Activated naive CD4-positive, alpha-beta T cell treated with anti-CD3 and anti-CD28 coated beads, Interleukin-2, amount 50 U/mL, for 72 hours (primary cell): ENCODE results near the gene RAB3IP. TPM values are rescaled to one million over a fixed set of nuclear protein-coding genes. Genes with fewer than 3 reads are reported as not detected.
A peak's percentile ranks its signal among the peaks of the same experiment; 100 is the strongest.

Experiments
- ATAC-seq, 2 donors: fragments of 150-1000 bp; cut with Tn5 transposase; 2 replicates each; pipeline ENCODE4 v1.10.0; 2021; ENCODE audit warnings: mild to moderate bottlenecking in 2 of 2, moderate library complexity in 2 of 2
- DNase-seq, 2 donors: peaks; one replicate each; pipeline ENCODE4 v3.0.0; 2021 to 2022; ENCODE audit warnings: low spot score in 2 of 2
- H3K27ac Mint-ChIP-seq, 2 donors: one replicate each; pipeline ENCODE4 v1.8.0; 2022; ENCODE audit warnings: mild to moderate bottlenecking in 2 of 2, mixed read lengths in 2 of 2
- H3K36me3 Mint-ChIP-seq, 2 donors: one replicate each; pipeline ENCODE4 v1.8.0; 2022; ENCODE audit warnings: mixed read lengths in 2 of 2
- H3K9me3 Mint-ChIP-seq, 2 donors: one replicate each; pipeline ENCODE4 v1.8.0; 2022; ENCODE audit warnings: mixed read lengths in 2 of 2
- total RNA-seq, 2 donors: library from RNA; stranded (reverse); gene quantifications; one replicate each; pipeline ENCODE4 v1.2.3, GENCODE V29; 2022

Gene RAB3IP
- total RNA-seq, result 10 to 100 TPM; 23.1 to 44.8 TPM

- H3K27ac Mint-ChIP-seq, result peak within 1 kb of the TSS; percentile 69 to 81
- ATAC-seq (peak; percentile 87 to 91), DNase-seq (peak; percentile 91 to 93)
- no peaks in the 10 kb centered on the region for H3K9me3 Mint-ChIP-seq
- H3K36me3 Mint-ChIP-seq, result peaks cover 0 to 7% of the 10 kb centered on the region in 2 donors
Observed at GRCh38 chr12:69738351-69739286, at the start of gene RAB3IP. Gene RAB3IP (plus strand): TSS chr12:69738860. CDS start chr12:69755409, 16,549 bp downstream.

GRCh38 chr12:69689638-69690037, 49.0 kb upstream of the RAB3IP start:
- DNase-seq, result no peak
- H3K27ac Mint-ChIP-seq, result peak overlapping the region in 1 of 2 donors; percentile 34
- no peaks in the 10 kb centered on the region for H3K9me3 Mint-ChIP-seq

GRCh38 chr12:69694123-69694522, 44.5 kb upstream of the RAB3IP start:
- Mint-ChIP-seq H3K27ac (no peak overlapping the region), H3K9me3 (no peaks in the 10 kb centered on the region), H3K36me3 (no peaks in the 10 kb centered on the region)
- ATAC-seq, result no peak
- no peak for DNase-seq

More at GRCh38 chr12:69689638-69690037, 49.0 kb upstream of the RAB3IP start:
- ATAC-seq, result no peak
- no peaks in the 10 kb centered on the region for H3K36me3 Mint-ChIP-seq

DNA sequence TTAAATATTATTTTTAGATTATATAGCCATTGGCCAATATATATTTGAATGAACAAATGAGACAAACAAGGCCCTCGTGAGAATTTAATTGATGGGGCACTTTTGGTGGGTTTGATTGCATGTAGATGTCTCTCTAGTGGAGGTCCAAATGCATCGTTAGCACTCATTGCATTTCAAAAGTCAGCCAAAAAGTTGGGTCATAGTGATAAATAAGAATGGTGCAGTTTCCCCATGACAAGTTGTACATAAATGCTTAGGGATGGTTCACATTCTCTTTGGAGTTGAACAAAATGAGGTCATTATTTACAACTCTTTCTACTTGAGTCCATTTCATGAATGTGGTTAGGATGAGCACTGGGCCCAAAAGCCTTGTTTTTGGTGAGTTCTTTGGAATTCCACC, 40.6 kb upstream of the RAB3IP start:
- Mint-ChIP-seq H3K9me3 (no peaks in the 10 kb centered on the region), H3K27ac (no peak overlapping the region), H3K36me3 (no peaks in the 10 kb centered on the region)
- ATAC-seq (no peak), DNase-seq (no peak)

- ATAC-seq (no peak), DNase-seq (no peak)
- Mint-ChIP-seq H3K27ac (no peak within 1 kb of the TSS), H3K36me3 (no peaks in the 10 kb centered on the region), H3K9me3 (no peaks in the 10 kb centered on the region)
Observed at GRCh38 chr12:69698769-69699540, 39.7 kb upstream of the RAB3IP start, which contains the start of gene BEST3. Gene BEST3 (minus strand): TSS chr12:69699303. CDS start chr12:69697798, 1,505 bp downstream.

DNA sequence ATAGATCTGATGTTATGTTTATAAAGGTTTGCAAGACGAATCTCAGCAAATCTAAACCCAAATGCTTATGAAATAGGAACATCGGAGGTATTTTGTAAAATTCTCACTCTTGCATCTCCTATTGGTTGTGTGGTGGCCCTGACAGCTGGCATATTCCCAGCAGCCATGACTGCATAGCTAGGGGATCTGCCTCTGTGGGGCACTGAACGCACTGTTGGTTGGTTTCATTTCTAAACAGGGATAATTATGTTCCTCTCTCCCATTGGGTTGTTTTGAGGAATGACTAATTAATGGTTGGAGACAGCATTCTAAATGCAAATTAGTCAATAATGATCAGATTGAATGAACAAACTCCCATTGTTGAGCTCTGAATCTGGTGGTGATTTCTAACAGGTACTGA, 36.8 kb upstream of the RAB3IP start:
- DNase-seq (no peak), ATAC-seq (no peak)
- H3K36me3 Mint-ChIP-seq, result no peaks in the 10 kb centered on the region
- H3K27ac Mint-ChIP-seq, result no peak overlapping the region
- H3K9me3 Mint-ChIP-seq, result no peaks in the 10 kb centered on the region

DNA sequence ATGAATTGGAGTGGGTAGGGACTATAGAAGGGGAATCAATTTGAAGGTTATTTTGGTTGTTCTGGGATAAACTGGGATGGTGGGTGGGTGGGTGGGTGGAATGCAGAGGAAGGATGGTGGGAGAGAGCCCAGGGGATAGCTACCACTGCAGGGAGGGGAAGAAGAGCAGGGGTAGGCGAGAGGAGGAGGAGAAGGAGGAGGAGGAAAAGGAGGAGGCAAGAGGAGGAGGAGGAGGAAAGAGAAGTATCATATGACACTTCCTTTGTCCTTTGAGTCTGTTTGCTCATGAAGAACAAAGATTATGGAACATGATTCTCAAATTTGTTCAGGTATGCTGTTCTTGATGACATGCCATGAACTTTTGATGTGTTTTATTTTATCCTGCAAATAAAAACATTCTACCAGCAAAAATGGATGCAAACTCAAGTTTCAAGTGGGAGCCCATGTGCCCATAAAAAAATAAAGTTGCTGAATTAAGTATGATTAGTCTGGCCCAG, 35.5 kb upstream of the RAB3IP start:
- Mint-ChIP-seq H3K9me3 (no peaks in the 10 kb centered on the region), H3K27ac (no peak overlapping the region), H3K36me3 (no peaks in the 10 kb centered on the region)
- no peak for DNase-seq
- ATAC-seq, result no peak

- H3K27ac Mint-ChIP-seq, result peak overlapping the region in 1 of 2 donors; percentile 11
- DNase-seq (no peak), ATAC-seq (no peak)
- no peaks in the 10 kb centered on the region for H3K36me3 Mint-ChIP-seq
- no peaks in the 10 kb centered on the region for H3K9me3 Mint-ChIP-seq
Observed at GRCh38 chr12:69704357-69704756, 34.3 kb upstream of the RAB3IP start.

GRCh38 chr12:69708649-69709048, 30.0 kb upstream of the RAB3IP start:
- H3K9me3 Mint-ChIP-seq, result no peaks in the 10 kb centered on the region
- DNase-seq, result no peak
- no peaks in the 10 kb centered on the region for H3K36me3 Mint-ChIP-seq
- no peak overlapping the region for H3K27ac Mint-ChIP-seq
- ATAC-seq, result no peak

GRCh38 chr12:69712826-69713225, 25.8 kb upstream of the RAB3IP start:
- Mint-ChIP-seq H3K9me3 (no peaks in the 10 kb centered on the region), H3K27ac (no peak overlapping the region), H3K36me3 (no peaks in the 10 kb centered on the region)
- DNase-seq (no peak), ATAC-seq (no peak)

GRCh38 chr12:69714542-69714941, 24.1 kb upstream of the RAB3IP start:
- Mint-ChIP-seq H3K36me3 (no peaks in the 10 kb centered on the region), H3K9me3 (no peaks in the 10 kb centered on the region), H3K27ac (no peak overlapping the region)
- ATAC-seq (no peak), DNase-seq (no peak)

- no peaks in the 10 kb centered on the region for H3K9me3 Mint-ChIP-seq
- DNase-seq (no peak), ATAC-seq (no peak)
- H3K27ac Mint-ChIP-seq, result no peak overlapping the region
- peaks cover 0 to 2% of the 10 kb centered on the region in 2 donors for H3K36me3 Mint-ChIP-seq
Observed at GRCh38 chr12:69719336-69720316, 19.0 kb upstream of the RAB3IP start.

DNA sequence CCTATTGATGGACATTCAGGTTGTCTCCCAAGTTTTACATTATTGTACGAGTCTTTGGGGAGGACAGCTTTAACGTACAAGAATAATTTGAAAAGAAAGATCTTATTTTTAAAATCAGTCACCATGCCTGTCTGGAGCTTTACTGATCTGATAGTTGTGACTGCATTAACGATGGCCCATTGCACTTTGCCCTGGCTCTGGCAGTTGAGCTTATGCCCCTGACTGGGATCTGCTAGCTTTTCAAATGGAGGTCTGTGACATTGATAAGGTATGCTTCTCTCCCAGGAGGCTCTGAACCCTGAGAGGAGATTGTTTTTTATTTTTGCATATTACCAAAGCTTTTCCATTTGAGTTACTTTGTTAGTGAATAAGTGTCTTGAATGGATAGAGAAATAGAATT, 17.9 kb upstream of the RAB3IP start:
- peaks cover 5 to 7% of the 10 kb centered on the region in 2 donors for H3K36me3 Mint-ChIP-seq
- no peak overlapping the region for H3K27ac Mint-ChIP-seq
- DNase-seq (no peak), ATAC-seq (no peak)
- peaks cover 0 to 4% of the 10 kb centered on the region in 2 donors for H3K9me3 Mint-ChIP-seq

DNA sequence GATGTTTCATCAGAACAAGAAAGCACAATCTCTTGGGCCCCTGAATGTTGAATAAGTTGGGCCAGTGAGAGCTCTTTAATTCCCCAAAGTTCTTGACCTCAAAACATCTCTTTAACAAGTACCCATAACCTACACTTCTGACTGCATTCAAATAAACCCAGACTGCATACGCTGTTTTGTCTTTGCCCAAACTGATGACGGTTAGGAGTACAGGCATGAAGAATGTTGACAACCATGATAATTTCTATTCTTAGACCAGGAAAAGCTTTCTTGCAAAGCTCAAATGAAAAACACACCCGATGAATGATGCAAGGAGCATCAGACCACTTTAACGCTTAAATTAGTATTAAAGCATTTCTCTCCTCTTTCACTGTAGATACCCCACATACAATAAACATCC, 11.7 kb upstream of the RAB3IP start:
- Mint-ChIP-seq H3K36me3 (peaks cover 5 to 7% of the 10 kb centered on the region in 2 donors), H3K9me3 (peaks cover 0 to 4% of the 10 kb centered on the region in 2 donors), H3K27ac (no peak overlapping the region)
- ATAC-seq (no peak), DNase-seq (no peak)

DNA sequence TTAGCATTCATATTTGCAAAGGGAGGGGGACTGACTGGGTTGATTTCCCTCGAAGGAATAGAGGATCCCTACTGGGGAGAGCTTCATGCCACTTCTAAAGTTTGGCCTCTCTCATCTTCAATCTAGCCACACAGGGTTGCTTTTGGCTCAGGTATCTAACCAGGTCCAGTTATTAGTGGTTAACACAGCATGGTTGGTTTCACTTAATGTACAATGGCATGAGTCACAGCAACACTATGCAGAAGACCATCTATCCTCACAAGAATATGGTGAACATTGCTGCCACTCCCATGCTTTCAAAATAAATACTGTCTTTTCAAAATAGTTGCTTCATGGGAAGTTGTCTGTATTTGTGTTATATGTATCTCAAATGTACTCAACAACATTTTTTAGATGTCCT, 6.6 kb upstream of the RAB3IP start:
- Mint-ChIP-seq H3K9me3 (no peaks in the 10 kb centered on the region), H3K36me3 (no peaks in the 10 kb centered on the region), H3K27ac (no peak overlapping the region)
- DNase-seq (no peak), ATAC-seq (no peak)

GRCh38 chr12:69733638-69734037, 5.0 kb upstream of the RAB3IP start:
- H3K27ac Mint-ChIP-seq, result no peak overlapping the region
- no peaks in the 10 kb centered on the region for H3K9me3 Mint-ChIP-seq
- no peaks in the 10 kb centered on the region for H3K36me3 Mint-ChIP-seq
- ATAC-seq (no peak), DNase-seq (no peak)
